HG03558 (cell line): ENCODE measurements around the gene BCL2L15.
A peak's percentile ranks its signal among the peaks of the same experiment; 100 is the strongest.
"Not testable (repeated sequence)": the region's sequence is repeated elsewhere in the genome, so short reads cannot be mapped to it uniquely, and the experiment has no call there.

Experiments used
- ATAC-seq: cut with Tn5 transposase; IDR thresholded peaks from one replicate; pipeline ENCODE4 v1.9.1; 2021; ENCODE audit warnings: moderate number of reproducible peaks; ENCODE audit not compliant: unreplicated experiment; ENCODE audit errors: extremely low read depth

The BCL2L15 gene

DNA sequence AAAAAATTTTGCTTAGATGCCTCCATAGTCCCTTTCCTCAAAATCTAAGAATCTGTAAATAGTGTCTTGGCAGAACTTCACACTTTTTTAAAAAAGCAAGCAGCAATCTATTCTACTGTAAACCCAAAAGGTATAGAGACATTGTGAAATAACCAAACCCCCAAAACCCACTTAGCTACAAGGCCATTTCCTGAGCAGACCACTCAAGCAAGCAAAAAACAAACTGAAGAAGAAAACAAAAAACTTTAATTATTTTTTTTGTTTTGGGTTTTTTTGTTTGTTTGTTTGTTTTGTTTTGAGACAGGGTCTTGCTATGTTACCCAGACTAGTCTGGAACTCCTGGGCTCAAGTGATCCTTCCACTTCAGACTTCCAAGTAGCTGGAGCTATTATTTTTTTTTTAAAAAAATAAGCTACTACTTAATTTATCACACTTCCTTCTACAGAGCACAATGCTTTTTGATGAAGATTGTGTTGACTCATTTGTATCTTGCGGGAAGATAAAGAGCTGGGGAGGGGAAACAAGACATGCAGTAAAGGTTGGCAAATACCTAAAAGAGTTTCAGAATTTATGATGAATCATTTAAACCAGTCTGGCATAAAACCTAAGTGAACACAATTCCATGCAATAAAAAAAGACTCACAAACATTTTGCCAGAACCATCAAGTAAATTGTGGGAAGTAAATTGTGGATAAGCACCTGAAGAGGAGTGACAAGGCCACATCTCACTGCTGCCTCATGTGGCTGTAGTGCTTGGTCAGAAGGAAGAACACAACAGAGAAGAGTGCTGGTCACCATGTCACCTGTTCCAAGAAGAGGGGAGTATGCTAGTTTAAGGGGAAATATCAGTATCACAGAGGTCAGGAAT, 13.1 kb downstream of the BCL2L15 start:
- ATAC-seq: no peak

- no peak for ATAC-seq
These were observed 15.0 kb downstream of the BCL2L15 start for GRCh38 chr1:113872219-113872935.

GRCh38 chr1:113871597-113872113, 15.7 kb downstream of the BCL2L15 start, which contains the start of gene PTPN22:
Gene PTPN22 (minus strand): TSS chr1:113871712.
- peak; percentile 84 for ATAC-seq

DNA sequence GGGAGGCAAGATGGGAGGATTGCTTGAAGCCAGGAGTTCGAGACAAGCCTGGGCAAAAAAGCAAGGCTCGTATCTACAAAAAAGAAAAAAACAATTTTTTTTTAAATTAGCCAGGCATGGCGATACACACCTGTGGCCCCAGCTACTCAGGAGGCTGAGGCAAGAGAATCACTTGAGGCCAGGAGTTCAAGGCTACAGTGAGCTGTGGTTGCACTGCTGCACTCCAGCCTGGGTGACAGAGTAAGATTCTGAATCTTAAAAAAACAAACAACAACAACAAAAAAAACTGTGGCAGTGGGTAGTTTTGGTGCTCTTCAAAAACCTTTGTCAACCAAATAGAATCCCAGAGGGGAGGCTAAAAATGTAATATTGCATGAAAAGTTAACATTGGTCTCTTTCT, 16.6 kb downstream of the BCL2L15 start:
- ATAC-seq: no peak

DNA sequence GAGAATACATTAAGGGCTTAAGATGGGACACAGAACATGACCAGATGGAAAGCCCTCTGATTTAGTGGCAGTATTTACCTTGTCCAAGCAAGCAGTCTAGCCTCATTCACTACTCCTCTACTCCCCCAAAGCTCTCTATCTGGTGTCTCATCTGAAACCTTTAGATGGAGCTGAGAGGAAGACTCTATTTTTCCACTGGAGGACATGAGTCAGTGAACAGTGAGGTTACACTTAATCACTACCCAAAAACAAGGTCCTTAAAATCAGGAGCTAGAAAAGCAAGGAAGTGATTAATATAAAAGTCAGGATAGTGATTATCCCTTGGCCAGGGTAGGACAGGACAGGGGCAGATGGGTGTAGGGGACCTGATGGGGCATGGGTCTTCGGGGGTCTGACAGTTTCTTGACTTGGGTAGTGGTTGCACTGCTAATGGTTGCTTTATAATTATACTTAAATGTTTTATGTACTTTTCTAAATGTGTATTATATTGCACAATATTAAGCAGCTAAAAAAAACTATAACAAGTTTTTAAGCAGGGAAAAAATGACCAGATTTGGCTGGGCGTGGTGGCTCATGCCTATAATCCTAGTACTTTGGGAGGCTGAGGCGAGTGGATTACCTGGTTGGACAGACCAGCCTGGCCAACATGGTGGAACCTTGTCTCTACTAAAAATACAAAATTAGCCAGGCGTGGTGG, 18.8 kb downstream of the BCL2L15 start:
- ATAC-seq: no peak

DNA sequence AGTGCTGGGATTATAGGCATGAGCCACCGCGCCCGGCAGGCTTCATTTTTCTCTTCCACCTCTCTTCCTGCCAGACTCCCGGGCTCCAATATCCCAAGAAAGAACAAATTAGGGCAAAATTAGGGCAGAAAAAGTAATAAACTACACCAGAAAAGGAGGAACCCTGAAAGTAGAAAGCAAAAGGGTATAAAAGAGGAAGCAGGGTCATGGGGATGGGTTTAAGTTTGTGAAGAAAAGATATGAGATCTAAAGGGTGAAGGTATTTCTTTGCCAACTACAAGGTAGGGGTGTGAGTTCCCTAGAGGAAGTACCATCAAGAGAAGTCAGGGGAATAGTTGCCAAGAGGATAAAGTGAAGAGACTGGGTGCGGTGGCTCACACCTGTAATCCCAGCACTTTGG, 25.7 kb downstream of the BCL2L15 start:
- ATAC-seq: no peak

GRCh38 chr1:113860891-113861290, 26.5 kb downstream of the BCL2L15 start:
- no peak for ATAC-seq

DNA sequence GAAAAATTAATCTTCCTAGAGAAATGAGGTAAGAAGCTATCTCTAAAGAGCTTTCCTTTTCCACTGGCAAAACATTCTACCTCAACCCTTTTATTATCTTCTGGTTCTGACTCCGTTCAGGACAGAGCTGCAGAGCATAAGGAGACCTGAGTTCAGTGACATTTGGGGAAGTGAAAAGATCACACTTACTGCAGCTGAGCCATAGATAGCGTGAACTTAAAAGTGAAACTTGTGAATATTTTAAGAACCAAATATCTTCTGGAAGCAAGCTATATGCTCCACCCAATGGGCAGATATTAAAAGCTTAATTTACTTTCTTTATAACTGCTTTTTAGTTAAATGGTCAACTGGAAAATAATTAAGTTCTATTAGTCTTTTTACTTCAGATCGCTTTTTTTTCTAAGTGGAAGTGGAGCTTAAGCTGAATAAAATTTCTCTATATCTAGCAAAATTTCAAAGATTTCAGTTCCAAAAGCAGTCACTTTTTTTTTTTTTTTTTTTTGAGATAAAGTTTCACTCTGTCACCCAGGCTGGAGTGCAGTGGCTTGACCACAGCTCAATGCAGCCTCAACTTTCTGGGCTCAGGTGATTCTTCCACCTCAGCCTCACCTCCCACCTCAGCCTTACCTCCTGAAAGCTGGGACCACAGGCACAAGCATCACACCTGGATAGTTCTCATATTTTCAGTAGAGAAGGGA, 27.8 kb downstream of the BCL2L15 start:
- ATAC-seq: peak; percentile 89

DNA sequence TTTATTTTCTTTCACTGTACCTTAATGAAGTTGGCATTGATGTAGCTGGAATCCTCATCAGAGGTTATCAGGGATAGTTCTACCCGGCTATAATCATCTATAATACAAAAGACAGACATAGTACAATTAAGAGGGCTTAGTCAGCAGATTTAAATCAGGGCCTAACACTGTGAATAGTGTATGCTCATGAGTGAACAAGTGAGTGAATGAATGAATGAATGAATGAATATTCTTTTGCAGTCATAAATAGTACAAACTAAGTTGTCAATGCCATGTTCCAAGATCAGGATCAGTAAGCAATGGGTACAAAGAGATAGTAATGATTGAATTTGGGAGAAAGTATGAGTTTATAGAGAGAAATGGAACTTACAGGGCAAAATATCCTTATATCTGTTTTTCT, 28.4 kb downstream of the BCL2L15 start:
- no peak for ATAC-seq

DNA sequence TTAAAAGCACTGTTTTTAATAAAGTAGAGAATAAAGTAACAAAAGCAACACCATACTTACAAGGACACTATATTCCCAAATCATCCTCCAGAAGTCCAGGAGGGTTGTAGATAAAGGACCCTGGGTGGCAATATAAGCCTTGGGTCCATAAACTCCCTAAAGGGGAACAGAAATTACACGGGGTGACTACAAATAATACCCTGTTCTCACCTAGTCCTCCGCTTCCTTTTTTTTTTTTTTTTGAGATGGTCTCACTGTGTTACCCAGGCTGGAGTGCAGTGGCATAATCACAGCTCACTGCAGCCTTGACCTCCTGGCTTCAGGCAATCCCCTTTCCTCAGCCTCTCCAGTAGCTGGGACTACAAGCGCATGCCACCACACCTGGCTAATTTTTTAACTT, 29.0 kb downstream of the BCL2L15 start:
- ATAC-seq: no peak

DNA sequence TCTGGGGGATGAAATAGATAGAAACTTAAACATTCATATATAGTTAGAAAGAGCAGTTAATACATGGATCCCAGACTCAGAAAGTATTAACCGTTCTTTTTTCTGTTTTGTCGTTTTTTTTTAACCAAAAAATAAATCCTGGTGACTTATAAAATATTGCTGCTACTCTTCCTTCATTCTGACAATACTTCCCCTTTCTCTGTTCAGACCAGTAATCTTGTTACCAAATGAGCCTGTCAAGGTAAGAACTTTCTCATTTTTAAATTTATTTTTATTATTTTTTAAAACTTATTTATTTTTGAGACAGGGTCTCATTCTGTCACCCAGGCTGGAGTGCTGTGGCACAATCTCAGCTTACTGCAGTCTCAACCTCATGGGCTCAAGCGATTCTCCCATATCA, 29.6 kb downstream of the BCL2L15 start:
- ATAC-seq: no peak

DNA sequence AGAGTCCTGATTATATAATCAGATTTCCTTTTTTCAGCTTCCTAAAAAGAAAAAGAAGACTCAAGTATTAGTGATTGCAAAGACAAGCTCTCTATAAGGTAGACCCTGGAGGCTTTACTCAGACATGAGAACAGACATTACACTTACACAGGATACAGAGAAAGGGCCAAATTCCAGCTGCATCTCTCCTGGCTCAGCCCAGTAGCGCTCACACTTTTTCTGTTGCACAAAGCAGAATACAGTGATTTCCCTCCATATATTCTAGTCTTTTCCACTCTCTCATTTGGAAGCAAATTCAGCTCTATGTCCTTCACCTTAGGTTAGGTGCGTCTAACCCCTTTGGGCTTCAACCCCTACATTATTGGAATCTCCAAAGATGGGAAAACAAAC, 31.0 kb downstream of the BCL2L15 start:
- no peak for ATAC-seq

GRCh38 chr1:113855630-113856400, 31.6 kb downstream of the BCL2L15 start:
- ATAC-seq: no peak

DNA sequence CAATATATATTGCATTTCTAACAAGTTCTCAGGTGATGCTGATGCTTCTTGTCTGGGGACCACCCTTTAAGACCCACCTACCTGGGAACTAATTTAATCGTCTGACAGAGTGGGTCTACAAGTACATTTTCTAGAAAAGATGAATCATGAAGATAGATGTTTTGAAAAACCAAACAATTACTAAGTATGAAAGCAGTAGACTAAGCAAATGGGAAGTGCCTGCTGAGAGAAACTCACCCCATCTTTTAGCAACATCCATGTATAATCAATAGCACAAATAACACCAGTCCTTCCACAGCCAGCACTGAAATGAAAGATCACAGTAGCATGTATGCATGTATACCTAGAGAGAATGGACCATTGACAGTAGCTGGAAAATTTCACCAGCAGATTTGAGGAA, 33.1 kb downstream of the BCL2L15 start:
- no peak for ATAC-seq

GRCh38 chr1:113852694-113853093, 34.7 kb downstream of the BCL2L15 start:
- not testable (repeated sequence) for ATAC-seq

- ATAC-seq: no peak
These were observed 37.1 kb downstream of the BCL2L15 start for GRCh38 chr1:113850127-113850796.

DNA sequence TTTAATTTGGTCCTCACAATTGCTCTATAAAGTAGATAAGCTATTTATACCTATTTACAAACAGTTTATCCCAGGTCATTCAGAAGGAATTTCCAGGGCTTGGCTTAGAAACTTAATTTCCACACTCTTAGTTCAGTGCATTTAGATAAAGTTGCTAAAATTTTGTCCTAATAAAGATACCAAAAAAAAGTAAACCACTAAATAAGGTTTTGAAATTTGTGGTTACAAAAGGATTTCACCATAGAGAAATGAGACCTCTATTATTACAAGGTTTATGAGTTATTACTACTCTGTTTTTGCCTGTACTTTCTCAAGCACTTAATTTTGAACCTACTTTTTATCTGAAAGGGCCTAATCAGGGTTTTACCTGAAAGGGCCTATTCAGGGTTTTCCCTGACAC, 38.3 kb downstream of the BCL2L15 start:
- ATAC-seq: no peak

- ATAC-seq: no peak
These were observed 40.9 kb downstream of the BCL2L15 start for GRCh38 chr1:113846391-113847035.
